Stimulated activated CD4-positive, alpha-beta T cell treated with anti-CD3 and anti-CD28 coated beads, TNF-alpha, amount 100 ng/mL, for 1 hour (primary cell): Measurements from ENCODE around the gene SLC47A2.
"Not testable (repeated sequence)": the region's sequence is repeated elsewhere in the genome, so short reads cannot be mapped to it uniquely, and the experiment has no call there.

ENCODE experiments used
- DNase-seq, 3 donors: peaks; one replicate each; pipeline ENCODE4 v3.0.0-alpha.2; 2020; ENCODE audit warnings: low read depth in 3 of 3, low spot score in 1 of 3

SLC47A2 gene

GRCh38 chr17:19716108-19717030, at the start of gene SLC47A2:
SLC47A2 (minus strand) TSS chr17:19716584; CDS start chr17:19716555, 29 bp downstream.
- DNase-seq, result no peak

GRCh38 chr17:19766016-19766415, 49.6 kb upstream of the SLC47A2 start:
- DNase-seq, result no peak

GRCh38 chr17:19763991-19764390, 47.6 kb upstream of the SLC47A2 start:
- not testable (repeated sequence) for DNase-seq

- no peak for DNase-seq
Measured at GRCh38 chr17:19763416-19763815, 47.0 kb upstream of the SLC47A2 start.

- peak in 2 of 3 donors; percentile 33 to 40 for DNase-seq
Measured at GRCh38 chr17:19762515-19762961, 46.2 kb upstream of the SLC47A2 start.

- no peak for DNase-seq
Measured at GRCh38 chr17:19760746-19761145, 44.4 kb upstream of the SLC47A2 start.

GRCh38 chr17:19759568-19760549, 43.5 kb upstream of the SLC47A2 start:
- DNase-seq, result no peak

GRCh38 chr17:19757536-19758180, 41.3 kb upstream of the SLC47A2 start:
- DNase-seq, result no peak

- no peak for DNase-seq
Measured at GRCh38 chr17:19756546-19756945, 40.2 kb upstream of the SLC47A2 start.

- DNase-seq, result no peak
Measured at GRCh38 chr17:19755821-19756510, 39.6 kb upstream of the SLC47A2 start.

- no peak for DNase-seq
Measured at GRCh38 chr17:19755392-19755791, 39.0 kb upstream of the SLC47A2 start.

- no peak for DNase-seq
Measured at GRCh38 chr17:19753661-19754463, 37.5 kb upstream of the SLC47A2 start.

GRCh38 chr17:19753051-19753509, 36.7 kb upstream of the SLC47A2 start:
- DNase-seq, result no peak

- DNase-seq, result no peak
Measured at GRCh38 chr17:19752216-19753050, 36.0 kb upstream of the SLC47A2 start.

- no peak for DNase-seq
Measured at GRCh38 chr17:19750835-19751234, 34.5 kb upstream of the SLC47A2 start.

GRCh38 chr17:19750020-19750572, 33.7 kb upstream of the SLC47A2 start:
- no peak for DNase-seq

- no peak for DNase-seq
Measured at GRCh38 chr17:19748807-19749193, 32.4 kb upstream of the SLC47A2 start.
